Ectodermal cell (in vitro differentiated cells): ENCODE results near the gene SRSF7.
"Not testable (repeated sequence)": the region's sequence is repeated elsewhere in the genome, so short reads cannot be mapped to it uniquely, and the experiment has no call there.

ENCODE experiments used
- H3K27ac ChIP-seq: 2 replicates; pipeline ENCODE4 v1.7.0; 2013; ENCODE audit warnings: mild to moderate bottlenecking, low read depth, low read length; ENCODE audit not compliant: insufficient read depth, poor library complexity, severe bottlenecking
- H3K27me3 ChIP-seq: 2 replicates; pipeline ENCODE4 v1.7.0; 2013; ENCODE audit warnings: mild to moderate bottlenecking, low read length; ENCODE audit not compliant: insufficient read depth, control insufficient read depth, poor library complexity, severe bottlenecking
- H3K36me3 ChIP-seq: one replicate; pipeline ENCODE4 v1.7.0; 2013; ENCODE audit warnings: low read length; ENCODE audit not compliant: control insufficient read depth, insufficient read depth
- H3K4me1 ChIP-seq: one replicate; pipeline ENCODE4 v1.7.0; 2013; ENCODE audit warnings: low read length; ENCODE audit not compliant: control insufficient read depth, insufficient read depth
- H3K4me3 ChIP-seq: 2 replicates; pipeline ENCODE4 v1.7.0; 2013; ENCODE audit warnings: low read depth, low read length, control low read depth; ENCODE audit not compliant: insufficient read depth
- H3K9me3 ChIP-seq: 2 replicates; pipeline ENCODE4 v1.7.0; 2013; ENCODE audit warnings: mild to moderate bottlenecking, low read length, moderate library complexity; ENCODE audit not compliant: control insufficient read depth
- WGBS, 2 experiments: methylation state at CpG; one replicate each; pipeline ENCODE4 v1.1.7; 2013; ENCODE audit warnings: missing lambda C conversion rate in 2 of 2; 5-methylcytosine and 5-hydroxymethylcytosine counted together

Gene SRSF7

GRCh38 chr2:38708491-38708890 is 42.7 kb downstream of the SRSF7 start:
- H3K4me1 ChIP-seq, H3K36me3 ChIP-seq, H3K27ac ChIP-seq, H3K9me3 ChIP-seq, H3K27me3 ChIP-seq, H3K4me3 ChIP-seq: not testable (repeated sequence)
- WGBS, 2 experiments = 88 to 91% methylated on average over 9 of the region's 9 CpGs

- H3K9me3 ChIP-seq = no peaks in the 10 kb centered on the region
- no peaks in the 10 kb centered on the region for H3K4me1 ChIP-seq
- H3K27me3 ChIP-seq = no peaks in the 10 kb centered on the region
- no peaks in the 10 kb centered on the region for H3K36me3 ChIP-seq
- H3K4me3 ChIP-seq = no peak overlapping the region
- H3K27ac ChIP-seq = no peak overlapping the region
- 89 to 91% methylated on average over 6 of the region's 6 CpGs for WGBS, 2 experiments
Observed at GRCh38 chr2:38706846-38707345, 44.3 kb downstream of the SRSF7 start.

GRCh38 chr2:38704664-38705063 is 46.5 kb downstream of the SRSF7 start:
- no peak overlapping the region for H3K4me3 ChIP-seq
- no peaks in the 10 kb centered on the region for H3K27me3 ChIP-seq
- H3K36me3 ChIP-seq = no peaks in the 10 kb centered on the region
- no peak overlapping the region for H3K27ac ChIP-seq
- no peaks in the 10 kb centered on the region for H3K4me1 ChIP-seq
- 94% methylated on average over 2 of the region's 2 CpGs for WGBS, 2 experiments
- no peaks in the 10 kb centered on the region for H3K9me3 ChIP-seq

- H3K27ac ChIP-seq, H3K4me1 ChIP-seq, H3K4me3 ChIP-seq, H3K9me3 ChIP-seq, H3K36me3 ChIP-seq, H3K27me3 ChIP-seq: not testable (repeated sequence)
- WGBS, 2 experiments = 94 to 99% methylated on average over 4 to 5 of the region's 5 CpGs
Observed at GRCh38 chr2:38703336-38703735, 47.8 kb downstream of the SRSF7 start.

GRCh38 chr2:38702413-38702812 is 48.7 kb downstream of the SRSF7 start:
- WGBS, 2 experiments = 71 to 77% methylated on average over 1 of the region's 1 CpG
- no peaks in the 10 kb centered on the region for H3K4me1 ChIP-seq
- no peak overlapping the region for H3K4me3 ChIP-seq
- H3K9me3 ChIP-seq = no peaks in the 10 kb centered on the region
- H3K36me3 ChIP-seq = no peaks in the 10 kb centered on the region
- H3K27me3 ChIP-seq = no peaks in the 10 kb centered on the region
- H3K27ac ChIP-seq = no peak overlapping the region

- H3K27ac ChIP-seq = no peak overlapping the region
- no peaks in the 10 kb centered on the region for H3K27me3 ChIP-seq
- no peaks in the 10 kb centered on the region for H3K4me1 ChIP-seq
- H3K4me3 ChIP-seq = no peak overlapping the region
- no peaks in the 10 kb centered on the region for H3K9me3 ChIP-seq
- H3K36me3 ChIP-seq = no peaks in the 10 kb centered on the region
- 89 to 92% methylated on average over 3 to 4 of the region's 4 CpGs for WGBS, 2 experiments
Observed at GRCh38 chr2:38701542-38701941, 49.6 kb downstream of the SRSF7 start.

GRCh38 chr2:38700881-38701458 is 50.2 kb downstream of the SRSF7 start:
- H3K9me3 ChIP-seq = no peaks in the 10 kb centered on the region
- no peak overlapping the region for H3K4me3 ChIP-seq
- no peaks in the 10 kb centered on the region for H3K36me3 ChIP-seq
- no peak overlapping the region for H3K27ac ChIP-seq
- no peaks in the 10 kb centered on the region for H3K4me1 ChIP-seq
- no peaks in the 10 kb centered on the region for H3K27me3 ChIP-seq

GRCh38 chr2:38700113-38700785 is 50.9 kb downstream of the SRSF7 start:
- Histone ChIP-seq H3K4me1 (no peaks in the 10 kb centered on the region), H3K36me3 (no peaks in the 10 kb centered on the region), H3K27me3 (no peaks in the 10 kb centered on the region), H3K9me3 (no peaks in the 10 kb centered on the region), H3K4me3 (no peak overlapping the region), H3K27ac (no peak overlapping the region)
- 92% methylated on average over 8 to 9 of the region's 9 CpGs for WGBS, 2 experiments

- Histone ChIP-seq H3K27ac (no peak overlapping the region), H3K36me3 (no peaks in the 10 kb centered on the region), H3K27me3 (no peaks in the 10 kb centered on the region), H3K9me3 (no peaks in the 10 kb centered on the region), H3K4me3 (no peak overlapping the region), H3K4me1 (no peaks in the 10 kb centered on the region)
- WGBS, 2 experiments = 91 to 96% methylated on average over 5 of the region's 5 CpGs
Observed at GRCh38 chr2:38698467-38699003, 52.6 kb downstream of the SRSF7 start.

- Histone ChIP-seq H3K4me1 (no peaks in the 10 kb centered on the region), H3K27me3 (no peaks in the 10 kb centered on the region), H3K4me3 (no peak overlapping the region), H3K36me3 (no peaks in the 10 kb centered on the region), H3K27ac (no peak overlapping the region), H3K9me3 (no peaks in the 10 kb centered on the region)
- WGBS, 2 experiments = 90 to 91% methylated on average over 8 of the region's 8 CpGs
Observed at GRCh38 chr2:38697116-38697840, 53.9 kb downstream of the SRSF7 start.
